Endothelial cell of umbilical vein (primary cell): ENCODE results near the gene SLC16A8. TPM values are rescaled to one million over a fixed set of nuclear protein-coding genes. Genes with fewer than 3 reads are reported as not detected.

Experiments
- BruUV-seq: library from RNA; stranded (reverse); fragments of 400-500 nt; replicated peaks from 2 replicates; lab custom pipeline; 2021; lab: Mats Ljungman, UMichigan
- CTCF ChIA-PET: fragments of 300-600, 350-600 bp; sonication (Branson Sonifier 250); formaldehyde crosslinking; loops from one replicate; lab custom pipeline; 2021; ENCODE audit warnings: antibody characterized with exemption, inconsistent platforms; lab: Charles Lee
- POLR2A ChIA-PET: fragments of 300-600, 350-600 bp; sonication (Branson Sonifier 250); formaldehyde crosslinking; loops from one replicate; lab custom pipeline; 2021; ENCODE audit warnings: antibody characterized with exemption, inconsistent platforms; lab: Charles Lee
- DNase-seq: peaks from one replicate; pipeline ENCODE4 v3.0.0-alpha.2; 2011; ENCODE audit warnings: low read depth, low spot score
- FAIRE-seq: peaks from 2 replicates; lab custom pipeline; 2011; peaks lifted over from hg19 to GRCh38; lab: Jason Lieb, UNC
- H2AFZ ChIP-seq: 2 replicates; pipeline ENCODE4 v1.6.0; 2012; ENCODE audit warnings: low read depth, low read length, control low read depth, inconsistent platforms
- H3K27ac ChIP-seq: 2 replicates; pipeline ENCODE4 v1.5.1; 2011; ENCODE audit warnings: low read depth, mild to moderate bottlenecking, control low read depth, low read length, moderate library complexity; ENCODE audit not compliant: insufficient read depth
- H3K27me3 ChIP-seq, 2 experiments: 2 replicates each; pipeline versions ENCODE4 v1.6.0 to v1.6.1; 2011; ENCODE audit warnings: low read length in 2 of 2, mixed read lengths in 1 of 2; ENCODE audit not compliant: control insufficient read depth in 2 of 2, insufficient read depth in 2 of 2
- H3K36me3 ChIP-seq, 2 experiments: 2 replicates in 1 of 2; 3 replicates in 1 of 2; pipeline ENCODE4 v1.5.1; 2011; ENCODE audit warnings: low read length in 2 of 2, mild to moderate bottlenecking in 1 of 2, moderate library complexity in 1 of 2; ENCODE audit not compliant: control insufficient read depth in 2 of 2, insufficient read depth in 2 of 2; ENCODE audit errors: extremely low read depth in 1 of 2
- H3K4me1 ChIP-seq: 3 replicates; pipeline ENCODE4 v1.5.1; 2011; ENCODE audit warnings: mild to moderate bottlenecking, low read length; ENCODE audit not compliant: control insufficient read depth, insufficient read depth; ENCODE audit errors: extremely low read depth
- H3K4me2 ChIP-seq: 2 replicates; pipeline ENCODE4 v1.6.1; 2011; ENCODE audit warnings: low read length, control low read depth, mixed read lengths; ENCODE audit not compliant: insufficient read depth
- H3K4me3 ChIP-seq, 3 experiments: fragments of 200-600 bp in 1 of 3; sonication (generic), shearing (Covaris generic) in 1 of 3; replicated peaks in 1 of 3; 2 replicates each; pipeline ENCODE4 v1.5.1; 2011 to 2016; ENCODE audit warnings: control low read depth in 3 of 3, low read length in 3 of 3, mild to moderate bottlenecking in 2 of 3, inconsistent platforms in 1 of 3, low read depth in 1 of 3, moderate library complexity in 1 of 3; ENCODE audit not compliant: insufficient read depth in 1 of 3
- H3K79me2 ChIP-seq: 2 replicates; pipeline ENCODE4 v1.6.0; 2012; ENCODE audit warnings: low read length, inconsistent platforms; ENCODE audit not compliant: control insufficient read depth, insufficient read depth
- H3K9ac ChIP-seq: replicated peaks from 2 replicates; pipeline ENCODE3; 2011; ENCODE audit warnings: low read length, control low read depth; ENCODE audit not compliant: insufficient read depth; ENCODE audit errors: extremely low read depth
- H3K9me1 ChIP-seq: replicated peaks from 3 replicates; pipeline ENCODE4 v1.6.0; 2011; ENCODE audit warnings: mild to moderate bottlenecking, low read length; ENCODE audit not compliant: control insufficient read depth, insufficient read depth; ENCODE audit errors: extremely low read depth
- H3K9me3 ChIP-seq: replicated peaks from 2 replicates; pipeline ENCODE4 v1.5.1; 2012; ENCODE audit warnings: low read length, inconsistent platforms; ENCODE audit not compliant: control insufficient read depth, insufficient read depth
- H4K20me1 ChIP-seq: replicated peaks from 2 replicates; pipeline ENCODE3; 2011; ENCODE audit warnings: mild to moderate bottlenecking, low read length; ENCODE audit not compliant: control insufficient read depth, insufficient read depth; ENCODE audit errors: extremely low read depth
- GATA2 ChIP-seq: IDR thresholded peaks from 2 replicates; pipeline ENCODE4 v1.7.0; 2011; ENCODE audit warnings: low read depth, mild to moderate bottlenecking, moderate library complexity, mixed read lengths, low read length; ENCODE audit not compliant: insufficient read length, insufficient read depth
- JUN ChIP-seq: IDR thresholded peaks from 2 replicates; pipeline ENCODE4 v1.6.1; 2011; ENCODE audit warnings: borderline replicate concordance, low read depth; ENCODE audit not compliant: insufficient read length, insufficient read depth
- POLR2AphosphoS5 ChIP-seq: IDR thresholded peaks from 2 replicates; pipeline ENCODE4 v1.6.1; 2012; ENCODE audit warnings: low read depth, mild to moderate bottlenecking, control low read depth, low read length, moderate library complexity; ENCODE audit not compliant: insufficient read depth
- dilution Hi-C: fragments of 300-500 bp; cut with MboI; formaldehyde crosslinking; loops from one replicate; pipeline ENCODE4 v1.15.0; 2019; ENCODE audit warnings: low sequenced_read_pairs; ENCODE audit not compliant: extremely low pct_ligation_motif_present
- intact Hi-C: fragments of 100-400 bp; cut with micrococcal nuclease; formaldehyde crosslinking; loops from one replicate; pipeline ENCODE4 v1.10.0; 2022
- polyA plus RNA-seq, 4 experiments: library from polyadenylated mRNA; depleted of rRNA in 3 of 4; stranded (reverse) in 3 of 4; unstranded in 1 of 4; fragments of >200 nt; gene quantifications; 2 replicates each; pipeline versions ENCODE4 v1.2.1 to v1.2.3, GENCODE V29; 2011 to 2012; ENCODE audit warnings: missing spikeins in 1 of 4
- total RNA-seq: library from RNA; stranded (reverse); gene quantifications from 2 replicates; pipeline ENCODE4 v1.2.3, GENCODE V29; 2021
- TF ChIP-seq, protein P1 (sequence below), 2 donors: IDR thresholded peaks; 1 replicate in 1 of 2; 2 replicates in 1 of 2; pipeline ENCODE4 v1.5.1; 2011; ENCODE audit warnings: low read length in 2 of 2, mild to moderate bottlenecking in 2 of 2, moderate library complexity in 2 of 2, control low read depth in 1 of 2, inconsistent platforms in 1 of 2, low read depth in 1 of 2; ENCODE audit not compliant: insufficient read depth in 1 of 2; ENCODE audit errors: extremely low read depth in 1 of 2
- TF ChIP-seq, protein P2 (sequence below): IDR thresholded peaks from 2 replicates; pipeline ENCODE4 v1.6.1; 2011; ENCODE audit not compliant: insufficient read depth, insufficient read length

Gene SLC16A8
- total and polyA plus RNA-seq, 2 donors (not counting 3 experiments of a cell fraction or from before 2014, with no cell fraction given), result 0.14 TPM; not detected in 1

DNA sequence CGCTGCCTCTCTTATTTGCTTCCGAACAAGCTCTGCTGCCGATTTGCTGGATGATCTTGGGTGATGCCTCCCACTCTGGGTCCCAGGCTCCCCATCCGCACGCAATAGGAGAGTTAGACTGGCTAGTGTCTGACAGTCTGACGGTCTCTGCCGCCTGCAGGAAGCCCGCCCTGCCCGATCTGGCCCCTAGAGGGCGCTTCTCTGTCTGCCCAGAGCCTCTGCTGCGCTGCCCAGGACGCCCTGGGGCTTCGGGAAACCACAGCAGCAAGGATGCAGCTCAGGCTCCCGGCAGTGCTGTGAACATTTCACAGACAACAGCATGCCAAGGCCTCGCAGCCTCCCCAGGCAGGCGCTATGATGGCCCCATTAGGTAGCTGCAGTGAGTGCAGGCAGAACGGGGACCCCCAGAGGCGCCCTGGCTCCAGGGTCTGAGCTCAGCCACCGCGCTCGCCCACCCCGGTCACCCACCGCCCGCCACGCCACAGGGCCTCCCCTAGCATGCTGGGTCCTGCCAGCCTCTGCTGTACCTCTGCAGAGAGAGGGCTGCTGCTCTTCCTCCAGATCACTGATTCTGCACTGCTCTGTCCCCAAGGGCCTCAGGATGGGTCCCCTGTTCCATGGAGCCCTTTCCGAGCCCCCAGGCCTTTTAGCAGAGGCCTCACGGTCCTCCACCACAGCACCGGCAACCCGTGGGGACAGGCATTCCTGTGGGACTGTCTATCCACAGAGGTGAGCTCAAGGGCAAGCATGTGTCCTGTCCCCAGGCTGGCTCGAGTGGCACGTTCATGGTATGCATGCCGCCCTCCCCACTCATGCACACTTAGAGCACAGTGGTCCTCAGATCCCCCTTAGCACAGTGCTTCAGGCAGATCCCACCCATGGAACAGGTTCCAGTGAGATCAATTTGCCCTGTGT is 30.8 kb upstream of the SLC16A8 start:
- H3K4me3 ChIP-seq, result no peak overlapping the region
- no peaks in the 10 kb centered on the region for H3K27me3 ChIP-seq
- no peaks in the 10 kb centered on the region for H3K36me3 ChIP-seq
- no peak overlapping the region for H3K4me2 ChIP-seq
- BruUV-seq, result no TSS peak
- dilution Hi-C loops (no loop called here), intact Hi-C loops (loop anchor here (1.0 to 2.0 kb wide), 4 partner anchors 62 to 116 kb away; partner anchors contain the start of gene MAFF)
- H3K4me1 ChIP-seq, result no peaks in the 10 kb centered on the region
- CTCF ChIA-PET, result interaction anchor here (0.6 to 3.0 kb wide), 60 partner anchors 10 to 284 kb away, joined by 3 to 42 read pairs (median 6); partner anchors contain the start of genes MAFF and PLA2G6
- POLR2A ChIA-PET, result interaction anchor here (1.2 kb wide), 2 partner anchors 87 to 89 kb away, joined by 3 to 6 read pairs; partner anchors contain the start of gene MAFF
- no peak overlapping the region for H3K9ac ChIP-seq
- H2AFZ ChIP-seq, result no peak overlapping the region
- DNase-seq, result peak; percentile 77
- H4K20me1 ChIP-seq, result no peaks in the 10 kb centered on the region
- H3K27ac ChIP-seq, result no peak overlapping the region
- TF ChIP-seq, protein P1, sequence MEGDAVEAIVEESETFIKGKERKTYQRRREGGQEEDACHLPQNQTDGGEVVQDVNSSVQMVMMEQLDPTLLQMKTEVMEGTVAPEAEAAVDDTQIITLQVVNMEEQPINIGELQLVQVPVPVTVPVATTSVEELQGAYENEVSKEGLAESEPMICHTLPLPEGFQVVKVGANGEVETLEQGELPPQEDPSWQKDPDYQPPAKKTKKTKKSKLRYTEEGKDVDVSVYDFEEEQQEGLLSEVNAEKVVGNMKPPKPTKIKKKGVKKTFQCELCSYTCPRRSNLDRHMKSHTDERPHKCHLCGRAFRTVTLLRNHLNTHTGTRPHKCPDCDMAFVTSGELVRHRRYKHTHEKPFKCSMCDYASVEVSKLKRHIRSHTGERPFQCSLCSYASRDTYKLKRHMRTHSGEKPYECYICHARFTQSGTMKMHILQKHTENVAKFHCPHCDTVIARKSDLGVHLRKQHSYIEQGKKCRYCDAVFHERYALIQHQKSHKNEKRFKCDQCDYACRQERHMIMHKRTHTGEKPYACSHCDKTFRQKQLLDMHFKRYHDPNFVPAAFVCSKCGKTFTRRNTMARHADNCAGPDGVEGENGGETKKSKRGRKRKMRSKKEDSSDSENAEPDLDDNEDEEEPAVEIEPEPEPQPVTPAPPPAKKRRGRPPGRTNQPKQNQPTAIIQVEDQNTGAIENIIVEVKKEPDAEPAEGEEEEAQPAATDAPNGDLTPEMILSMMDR (IDR thresholded peaks at IDR 0.05; ENCODE audit: extremely low read depth in 1 of 2, insufficient read depth in 1 of 2, low read depth in 1 of 2, low read length in 2 of 2), result peak; percentile 96 to 99
- no peak for TF ChIP-seq JUN
- FAIRE-seq, result peak; percentile 92
- no peaks in the 10 kb centered on the region for H3K9me3 ChIP-seq
- no peaks in the 10 kb centered on the region for H3K79me2 ChIP-seq
- no peaks in the 10 kb centered on the region for H3K9me1 ChIP-seq

DNA sequence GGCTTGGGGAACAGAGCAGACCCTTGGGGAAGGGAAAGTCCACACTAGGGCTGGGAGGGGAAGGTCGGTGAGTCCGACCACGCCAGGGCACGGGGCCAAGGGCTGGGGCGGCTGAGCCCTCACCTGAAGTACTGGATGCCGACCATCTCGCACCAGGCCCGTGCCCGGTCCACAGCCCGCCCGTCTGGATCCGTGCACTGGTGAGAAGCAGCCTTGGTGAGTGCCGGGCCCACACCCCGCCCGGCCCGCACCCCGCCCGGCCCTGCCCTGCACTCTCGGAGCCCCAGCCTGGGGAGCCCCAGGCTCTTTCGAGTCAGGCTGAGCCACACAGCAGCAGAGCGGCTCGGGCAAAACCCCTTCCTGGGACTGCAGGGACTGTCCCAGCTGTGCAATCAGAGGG is 28.4 kb upstream of the SLC16A8 start:
- intact Hi-C loops, result no loop called here

More for the DNA sequence above, 28.4 kb upstream of the SLC16A8 start:
- H3K4me1 ChIP-seq, result no peaks in the 10 kb centered on the region
- no peak overlapping the region for H3K4me3 ChIP-seq
- CTCF ChIA-PET, result interaction anchor here (1.4 to 2.8 kb wide), 2 partner anchors 64 to 92 kb away, joined by 3 to 42 read pairs; no protein-coding TSS in a partner anchor
- H4K20me1 ChIP-seq, result no peaks in the 10 kb centered on the region
- H3K4me2 ChIP-seq, result no peak overlapping the region
- no peaks in the 10 kb centered on the region for H3K9me3 ChIP-seq
- DNase-seq (no peak), FAIRE-seq (no peak)
- H3K27ac ChIP-seq, result no peak overlapping the region
- no TSS peak for BruUV-seq
- TF ChIP-seq GATA2, result no peak
- no peak for TF ChIP-seq POLR2AphosphoS5
- TF ChIP-seq, protein P2, sequence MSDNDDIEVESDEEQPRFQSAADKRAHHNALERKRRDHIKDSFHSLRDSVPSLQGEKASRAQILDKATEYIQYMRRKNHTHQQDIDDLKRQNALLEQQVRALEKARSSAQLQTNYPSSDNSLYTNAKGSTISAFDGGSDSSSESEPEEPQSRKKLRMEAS, result no peak
- POLR2A ChIA-PET, result no interaction called here
- no peaks in the 10 kb centered on the region for H3K36me3 ChIP-seq
- H2AFZ ChIP-seq, result no peak overlapping the region
- H3K9me1 ChIP-seq, result no peaks in the 10 kb centered on the region
- dilution Hi-C loops, result no loop called here
- no peaks in the 10 kb centered on the region for H3K79me2 ChIP-seq
- H3K27me3 ChIP-seq, result no peaks in the 10 kb centered on the region
- no peak overlapping the region for H3K9ac ChIP-seq
